ENCODE results near the gene SLC17A7.

The SLC17A7 gene

DNA sequence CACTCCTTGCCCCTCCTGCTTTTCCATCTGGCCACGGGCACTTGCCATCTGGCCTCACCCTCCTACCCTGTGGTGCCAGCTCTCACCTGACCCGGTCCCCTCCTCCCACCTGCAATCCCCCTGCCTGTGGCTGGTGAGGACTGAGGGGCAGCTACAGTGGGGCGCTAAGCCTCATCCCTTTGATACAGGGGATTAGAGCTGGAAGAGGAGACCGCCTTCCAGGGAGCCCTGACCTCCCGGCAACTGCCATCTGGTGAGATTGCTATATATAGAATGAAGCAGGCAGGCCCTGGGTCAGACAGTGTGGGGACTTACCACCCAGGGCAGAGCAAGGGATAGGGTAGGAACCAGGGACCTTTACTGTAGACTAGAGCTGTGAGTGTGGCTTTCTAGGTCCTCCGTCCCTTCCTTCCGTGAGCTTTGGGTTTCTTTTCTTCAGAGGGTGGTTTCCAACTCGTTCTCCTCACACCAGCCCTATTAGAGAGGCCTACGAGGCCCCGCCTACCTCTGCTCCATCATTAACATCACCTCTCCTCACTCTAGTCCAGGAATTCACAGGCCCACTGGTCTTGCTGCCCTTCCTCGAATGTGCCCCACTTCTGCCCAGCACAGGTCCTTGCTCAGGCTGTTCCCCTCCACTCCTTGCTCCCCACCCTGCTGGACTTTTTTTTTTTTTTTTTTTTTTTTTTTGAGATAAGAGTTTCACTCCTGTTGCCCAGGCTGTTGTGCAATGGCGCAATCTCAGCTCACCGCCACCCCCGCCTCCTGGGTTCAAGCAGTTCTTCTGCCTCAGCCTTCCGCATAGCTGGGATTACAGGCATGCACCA, 45.5 kb downstream of the SLC17A7 start:
- Mint-ChIP-seq H3K27me3 (no peaks in the 10 kb centered on the region), H3K9me3 (no peaks in the 10 kb centered on the region), H3K36me3 (no peaks in the 10 kb centered on the region), H3K4me1 (peaks cover 26% of the 10 kb centered on the region), H3K4me3 (no peak overlapping the region), H3K27ac (no peak overlapping the region)

DNA sequence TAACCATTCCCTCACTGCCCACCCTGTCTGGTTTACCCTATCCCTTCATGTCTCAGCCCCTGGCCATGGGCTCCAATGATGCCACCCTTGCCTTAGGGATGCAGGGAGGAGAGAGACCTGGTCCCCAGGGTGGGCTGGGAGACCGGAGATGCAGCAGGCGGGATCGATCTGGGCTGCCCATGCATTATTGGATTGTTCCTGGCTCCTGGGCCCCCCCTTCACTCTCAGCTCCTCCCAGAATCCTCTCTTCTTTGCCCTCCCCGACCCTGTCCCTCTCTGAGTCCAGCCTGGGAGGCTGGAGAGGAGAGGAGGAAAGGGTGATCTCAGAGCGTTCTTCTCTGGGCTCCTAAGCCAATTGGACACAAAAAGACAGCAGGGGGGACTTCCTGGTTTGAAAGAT, 47.4 kb downstream of the SLC17A7 start:
- Mint-ChIP-seq H3K4me3 (no peak overlapping the region), H3K27me3 (no peaks in the 10 kb centered on the region), H3K9me3 (no peaks in the 10 kb centered on the region), H3K27ac (no peak overlapping the region), H3K36me3 (no peaks in the 10 kb centered on the region), H3K4me1 (peaks cover 22% of the 10 kb centered on the region)

DNA sequence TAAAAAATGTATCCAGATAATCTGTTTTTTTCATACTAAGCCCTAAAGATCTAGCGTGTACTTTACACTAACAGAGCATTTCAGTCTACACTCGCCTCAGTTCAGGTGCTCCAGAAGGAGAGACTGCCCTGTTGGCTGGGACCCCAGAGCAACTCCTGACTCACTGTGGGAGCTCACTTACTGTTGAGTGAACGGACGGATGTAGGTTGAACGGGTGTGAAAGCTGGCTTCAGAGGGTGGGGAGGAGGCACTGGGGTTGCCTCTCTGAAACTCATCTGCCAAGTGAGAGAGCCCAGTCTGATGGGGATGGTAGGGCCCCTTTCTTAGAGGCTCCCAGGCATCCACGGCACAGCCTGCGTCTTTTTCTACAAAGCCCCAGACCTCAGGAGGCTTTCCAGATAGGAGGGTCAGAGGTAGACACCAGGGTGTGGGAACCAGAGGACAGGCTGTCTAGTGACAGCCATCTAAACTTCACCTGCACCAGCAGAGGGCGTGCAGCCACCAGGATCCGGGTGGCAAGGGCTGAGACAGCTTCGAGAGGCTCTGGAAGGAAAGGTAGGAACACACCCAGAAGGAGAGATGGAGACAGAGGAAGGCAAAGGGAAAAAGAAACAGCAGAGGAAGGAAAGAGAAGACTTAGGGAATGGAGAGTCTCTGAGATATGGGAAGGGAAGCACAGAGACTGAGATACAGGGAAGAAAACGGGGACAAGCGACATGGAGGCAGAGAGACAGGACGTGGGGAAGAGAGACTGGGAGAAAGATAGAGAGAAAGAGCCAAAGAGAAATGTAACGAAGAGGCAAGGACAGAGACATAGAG, 49.5 kb downstream of the SLC17A7 start:
- no peak overlapping the region for H3K27ac Mint-ChIP-seq
- H3K9me3 Mint-ChIP-seq, result no peaks in the 10 kb centered on the region
- no peak overlapping the region for H3K4me3 Mint-ChIP-seq
- H3K27me3 Mint-ChIP-seq, result no peaks in the 10 kb centered on the region
- peaks cover 8% of the 10 kb centered on the region for H3K4me1 Mint-ChIP-seq
- H3K36me3 Mint-ChIP-seq, result no peaks in the 10 kb centered on the region

DNA sequence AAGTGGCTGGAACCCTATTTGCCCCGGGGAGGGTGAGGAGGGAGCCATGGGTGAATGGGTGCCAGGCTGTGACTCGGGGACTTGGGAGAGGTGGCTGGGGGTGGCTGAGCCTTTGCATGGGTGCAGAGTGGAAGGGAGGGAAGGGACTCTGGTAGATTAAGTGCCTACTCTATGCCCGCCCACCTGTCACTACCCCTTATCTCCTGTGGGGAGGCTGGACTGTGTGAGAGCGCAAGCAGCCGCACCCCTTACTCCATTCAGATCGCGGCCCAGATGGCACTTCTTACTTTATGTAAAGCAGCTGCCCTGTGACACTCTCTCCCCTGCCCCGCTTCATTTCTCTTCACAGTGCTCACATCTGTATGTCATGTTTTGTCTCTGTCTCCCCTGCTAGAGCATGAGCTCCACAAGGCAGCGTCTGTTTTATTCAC, 50.4 kb downstream of the SLC17A7 start:
- Mint-ChIP-seq H3K27ac (no peak overlapping the region), H3K4me3 (no peak overlapping the region), H3K27me3 (no peaks in the 10 kb centered on the region), H3K9me3 (no peaks in the 10 kb centered on the region), H3K36me3 (no peaks in the 10 kb centered on the region), H3K4me1 (peaks cover 8% of the 10 kb centered on the region)

DNA sequence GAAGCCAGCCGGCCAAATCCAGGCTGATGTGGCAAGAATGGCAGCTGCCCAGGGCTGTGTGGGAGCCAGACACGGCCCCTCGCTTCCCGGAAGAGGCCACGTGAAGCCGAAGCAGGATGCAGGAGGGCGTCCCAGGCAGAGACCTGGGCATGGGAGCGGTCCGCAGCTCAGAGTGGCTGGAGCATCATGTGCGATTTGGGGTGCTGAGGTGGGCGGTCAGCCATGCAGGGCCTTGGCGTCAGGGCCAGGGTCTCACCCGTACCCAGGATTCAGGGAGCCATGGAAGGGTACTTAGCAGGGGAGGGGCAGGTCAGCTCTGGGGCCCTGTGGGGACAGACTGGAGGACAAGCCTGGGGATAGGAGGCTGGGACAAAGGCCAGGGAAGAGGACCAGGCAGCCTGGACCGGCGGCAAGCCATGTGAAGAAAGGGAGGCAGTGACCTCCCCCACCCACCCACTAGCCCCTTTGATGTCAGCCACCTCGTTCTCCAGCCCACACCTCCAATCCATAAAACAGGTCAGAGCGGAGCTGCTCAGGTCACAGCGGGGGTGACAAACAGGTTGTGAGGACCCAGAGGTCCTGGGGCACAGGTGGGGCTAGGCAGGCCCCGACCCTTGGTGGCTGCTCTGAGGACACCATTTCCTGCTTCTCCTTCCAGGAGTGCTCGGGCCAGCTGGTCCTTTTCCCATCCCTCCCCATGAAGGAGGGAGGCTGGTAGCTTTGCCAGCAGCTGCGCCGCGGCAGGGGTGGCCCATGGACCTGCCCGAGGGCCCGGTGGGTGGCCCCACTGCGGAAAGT, 51.0 kb downstream of the SLC17A7 start:
- H3K27me3 Mint-ChIP-seq, result no peaks in the 10 kb centered on the region
- H3K9me3 Mint-ChIP-seq, result no peaks in the 10 kb centered on the region
- H3K4me3 Mint-ChIP-seq, result no peak overlapping the region
- H3K36me3 Mint-ChIP-seq, result no peaks in the 10 kb centered on the region
- peak overlapping the region; percentile 41 for H3K27ac Mint-ChIP-seq
- peaks cover 8% of the 10 kb centered on the region for H3K4me1 Mint-ChIP-seq

DNA sequence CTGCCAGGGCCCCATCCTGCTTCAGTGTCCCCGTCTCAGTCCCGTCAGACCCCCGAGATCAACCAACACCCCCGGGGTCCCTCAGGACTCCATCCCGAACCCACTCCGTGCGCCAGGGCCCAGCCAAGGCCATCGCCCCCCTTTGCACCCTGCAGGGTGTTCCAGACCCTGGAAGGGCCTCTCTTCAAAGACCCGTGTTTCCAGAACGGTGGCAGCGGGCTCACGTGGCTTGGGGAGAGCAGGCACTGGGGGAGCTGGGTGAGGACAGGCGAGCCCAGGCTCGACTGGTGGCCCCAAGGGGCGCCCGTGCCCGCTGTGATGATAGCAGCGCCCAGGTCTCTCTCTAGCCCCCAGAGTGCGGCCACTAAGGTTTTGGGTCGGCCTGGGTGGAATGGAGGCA, 51.9 kb downstream of the SLC17A7 start:
- Mint-ChIP-seq H3K27ac (no peak overlapping the region), H3K4me1 (peaks cover 8% of the 10 kb centered on the region), H3K4me3 (no peak overlapping the region), H3K36me3 (no peaks in the 10 kb centered on the region), H3K9me3 (no peaks in the 10 kb centered on the region), H3K27me3 (no peaks in the 10 kb centered on the region)

DNA sequence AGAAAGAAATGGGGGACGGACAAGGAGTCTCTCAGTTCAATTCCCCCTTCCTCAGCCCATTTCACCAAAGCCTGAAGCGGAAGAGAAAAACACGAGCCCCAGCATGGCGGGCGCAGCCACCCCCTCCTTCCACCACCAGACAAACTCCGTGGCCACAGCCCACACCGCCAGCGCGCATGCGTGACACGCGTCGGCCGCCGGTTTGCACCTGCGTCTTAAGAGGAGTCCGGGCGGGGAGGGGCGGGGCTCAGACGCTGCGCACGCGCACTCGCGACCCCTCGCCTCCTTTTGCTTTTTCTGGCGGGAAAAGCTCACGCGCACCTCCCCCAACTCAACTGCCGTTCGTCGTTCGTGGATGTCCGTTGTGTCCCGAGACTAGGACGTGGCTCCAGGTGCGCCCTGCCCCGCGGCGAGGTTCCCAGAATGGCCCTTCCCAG, 53.4 kb downstream of the SLC17A7 start, which contains the start of gene KASH5:
KASH5 (plus strand) TSS at position 314 of the 437 bp plus-strand sequence. CDS start 2,635 bp downstream, outside the sequence.
- Mint-ChIP-seq H3K27ac (peak within 1 kb of the TSS; percentile 76), H3K4me3 (peak within 1 kb of the TSS; percentile 55), H3K9me3 (no peaks in the 10 kb centered on the region), H3K36me3 (no peaks in the 10 kb centered on the region), H3K27me3 (no peaks in the 10 kb centered on the region), H3K4me1 (peaks cover 8% of the 10 kb centered on the region)

DNA sequence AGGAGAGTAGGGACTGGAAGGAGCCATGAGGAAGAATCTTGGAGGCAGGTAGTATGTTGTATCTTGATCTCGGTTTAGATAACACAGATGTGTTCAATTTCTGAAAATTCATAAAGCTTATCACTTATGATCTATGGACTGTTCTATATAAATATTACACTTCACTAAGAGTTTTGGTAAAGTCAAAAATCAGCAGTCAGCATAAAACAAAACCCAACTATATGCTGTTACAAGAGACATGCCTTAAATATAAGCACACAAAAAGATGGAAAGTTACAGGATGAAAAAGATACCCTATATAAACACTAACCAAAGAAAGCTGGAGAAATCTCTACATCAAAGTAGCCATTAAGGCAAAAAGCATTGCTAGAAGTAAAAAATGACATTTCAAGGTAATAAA, 57.7 kb downstream of the SLC17A7 start:
- Mint-ChIP-seq H3K4me3 (no peak overlapping the region), H3K4me1 (peaks cover 4% of the 10 kb centered on the region), H3K27me3 (peaks cover under 1% of the 10 kb centered on the region), H3K9me3 (peaks cover 4% of the 10 kb centered on the region), H3K36me3 (peaks cover 2% of the 10 kb centered on the region), H3K27ac (peak overlapping the region; percentile 25)

DNA sequence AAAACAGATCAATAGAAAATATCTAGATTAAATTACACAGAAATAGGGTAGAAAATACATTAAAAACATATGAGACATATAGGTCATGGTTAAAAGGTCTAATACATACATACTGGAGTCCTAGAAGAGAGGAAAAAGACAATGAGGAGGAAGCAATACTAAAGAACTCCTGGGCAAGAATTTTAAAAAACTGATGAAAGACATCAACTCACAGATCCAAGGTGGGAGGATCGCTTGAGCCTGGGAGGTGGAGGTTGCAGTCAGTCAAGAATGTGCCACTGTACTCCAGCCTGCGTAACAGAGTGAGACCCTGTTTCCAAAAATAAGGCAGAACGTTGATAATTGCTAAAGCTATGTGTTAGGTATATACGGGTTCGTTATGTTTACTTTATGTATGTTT, 58.7 kb downstream of the SLC17A7 start:
- peaks cover 2% of the 10 kb centered on the region for H3K36me3 Mint-ChIP-seq
- H3K4me3 Mint-ChIP-seq, result no peak overlapping the region
- H3K27me3 Mint-ChIP-seq, result peaks cover 2% of the 10 kb centered on the region
- H3K27ac Mint-ChIP-seq, result no peak overlapping the region
- peaks cover 4% of the 10 kb centered on the region for H3K4me1 Mint-ChIP-seq
- peaks cover 4% of the 10 kb centered on the region for H3K9me3 Mint-ChIP-seq

DNA sequence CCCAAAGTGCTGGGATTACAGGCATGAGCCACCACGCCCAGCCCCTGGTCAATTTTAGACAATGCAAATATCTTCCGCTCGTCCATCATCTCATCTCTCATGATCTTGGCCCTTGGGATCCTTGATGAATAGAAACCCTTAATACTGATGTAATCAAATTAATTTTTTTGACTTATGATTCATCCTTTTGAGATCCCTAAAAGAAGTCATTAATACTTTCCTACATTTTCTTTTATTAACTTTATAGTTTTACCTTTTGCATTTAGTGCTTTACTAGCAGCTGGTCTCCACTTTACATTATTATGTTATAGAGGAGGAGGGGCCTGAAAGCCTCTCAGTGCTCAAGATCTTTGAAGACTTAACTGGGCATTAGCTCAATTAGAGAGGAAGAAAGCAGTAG, 60.9 kb downstream of the SLC17A7 start:
- H3K27ac Mint-ChIP-seq, result no peak overlapping the region
- peaks cover 4% of the 10 kb centered on the region for H3K9me3 Mint-ChIP-seq
- H3K4me1 Mint-ChIP-seq, result no peaks in the 10 kb centered on the region
- H3K4me3 Mint-ChIP-seq, result no peak overlapping the region
- H3K27me3 Mint-ChIP-seq, result peaks cover 3% of the 10 kb centered on the region
- peaks cover 2% of the 10 kb centered on the region for H3K36me3 Mint-ChIP-seq
